Keratinocyte (primary cell): ENCODE measurements around the gene CIBAR2. TPM values are rescaled to one million over a fixed set of nuclear protein-coding genes. Genes with fewer than 3 reads are reported as not detected.

Source experiments
- DNase-seq: peaks from one replicate; pipeline ENCODE4 v3.0.0-alpha.2; 2011; ENCODE audit warnings: low read depth, missing footprints, low spot score
- FAIRE-seq: peaks from 2 replicates; lab custom pipeline; 2011; peaks lifted over from hg19 to GRCh38; lab: Jason Lieb, UNC
- H2AFZ ChIP-seq: 2 replicates; pipeline ENCODE4 v1.6.0; 2012; ENCODE audit warnings: low read length, control low read depth, inconsistent platforms; ENCODE audit not compliant: control insufficient read depth
- H3K27ac ChIP-seq: 2 replicates; pipeline ENCODE4 v1.5.1; 2011; ENCODE audit warnings: low read length; ENCODE audit not compliant: control insufficient read depth, insufficient read depth
- H3K27me3 ChIP-seq: 3 replicates; pipeline ENCODE4 v1.6.0; 2011; ENCODE audit warnings: low read length; ENCODE audit not compliant: control insufficient read depth, insufficient read depth; ENCODE audit errors: extremely low read depth
- H3K36me3 ChIP-seq, 2 experiments: 2 replicates in 1 of 2; 3 replicates in 1 of 2; pipeline ENCODE4 v1.5.1; 2011; ENCODE audit warnings: low read length in 2 of 2, mild to moderate bottlenecking in 1 of 2; ENCODE audit not compliant: control insufficient read depth in 2 of 2, insufficient read depth in 2 of 2; ENCODE audit errors: extremely low read depth in 1 of 2
- H3K4me1 ChIP-seq: 3 replicates; pipeline ENCODE4 v1.5.1; 2011; ENCODE audit warnings: low read length; ENCODE audit not compliant: control insufficient read depth, insufficient read depth; ENCODE audit errors: extremely low read depth
- H3K4me2 ChIP-seq: 3 replicates; pipeline ENCODE4 v1.6.0; 2011; ENCODE audit warnings: low read depth, low read length; ENCODE audit not compliant: control insufficient read depth, insufficient read depth; ENCODE audit errors: extremely low read depth
- H3K4me3 ChIP-seq, 3 experiments: fragments of 200-600 bp in 1 of 3; sonication (generic) in 1 of 3; 2 replicates in 2 of 3; 3 replicates in 1 of 3; pipeline ENCODE4 v1.5.1; 2011 to 2016; ENCODE audit warnings: low read length in 3 of 3, mild to moderate bottlenecking in 3 of 3, control low read depth in 2 of 3, inconsistent platforms in 1 of 3, low read depth in 1 of 3, mixed read lengths in 1 of 3, mixed run types in 1 of 3, moderate library complexity in 1 of 3; ENCODE audit not compliant: control insufficient read depth in 2 of 3, insufficient read depth in 2 of 3; ENCODE audit errors: extremely low read depth in 1 of 3
- H3K79me2 ChIP-seq: 2 replicates; pipeline ENCODE4 v1.6.0; 2012; ENCODE audit warnings: low read length; ENCODE audit not compliant: control insufficient read depth, insufficient read depth
- H3K9ac ChIP-seq: 3 replicates; pipeline ENCODE4 v1.6.0; 2011; ENCODE audit warnings: low read length; ENCODE audit not compliant: control insufficient read depth, insufficient read depth; ENCODE audit errors: extremely low read depth
- H3K9me1 ChIP-seq: 3 replicates; pipeline ENCODE4 v1.6.0; 2011; ENCODE audit warnings: low read length; ENCODE audit not compliant: control insufficient read depth, insufficient read depth; ENCODE audit errors: extremely low read depth
- H3K9me3 ChIP-seq: 2 replicates; pipeline ENCODE4 v1.5.1; 2012; ENCODE audit warnings: low read depth, low read length; ENCODE audit not compliant: control insufficient read depth
- H4K20me1 ChIP-seq: 3 replicates; pipeline ENCODE4 v1.6.0; 2011; ENCODE audit warnings: low read length; ENCODE audit not compliant: control insufficient read depth, insufficient read depth; ENCODE audit errors: extremely low read depth
- CTCF ChIP-seq, 3 experiments: IDR thresholded peaks in 1 of 3; conservative IDR thresholded peaks in 1 of 3; optimal IDR thresholded peaks in 1 of 3; 2 replicates in 2 of 3; 3 replicates in 1 of 3; pipeline versions ENCODE3 to v1.5.1; 2011; ENCODE audit warnings: low read length in 3 of 3, mild to moderate bottlenecking in 3 of 3, moderate library complexity in 2 of 3, control low read depth in 1 of 3, inconsistent platforms in 1 of 3; ENCODE audit not compliant: insufficient read depth in 2 of 3; ENCODE audit errors: extremely low read depth in 1 of 3
- EZH2 ChIP-seq: IDR thresholded peaks from one replicate; pipeline ENCODE4 v1.6.1; 2012; ENCODE audit warnings: inconsistent platforms, mild to moderate bottlenecking, low read length, moderate library complexity
- dilution Hi-C: fragments of 300-500 bp; cut with MboI; formaldehyde crosslinking; loops from one replicate; pipeline ENCODE4 v1.7.0; 2020; ENCODE audit warnings: low sequenced_read_pairs; ENCODE audit not compliant: extremely low pct_ligation_motif_present
- polyA plus RNA-seq, 5 experiments: library from polyadenylated mRNA; depleted of rRNA in 3 of 5; stranded (reverse) in 3 of 5; stranded (forward) in 1 of 5; unstranded in 1 of 5; fragments of >200 nt; gene quantifications; 1 replicate in 1 of 5; 2 replicates in 3 of 5; 3 replicates in 1 of 5; pipeline versions ENCODE4 v1.2.1 to v1.2.3, GENCODE V29; 2011 to 2012; ENCODE audit warnings: missing spikeins in 2 of 5, low read depth in 1 of 5, low replicate concordance in 1 of 5

The CIBAR2 gene
- polyA plus RNA-seq, 1 donor (not counting 4 experiments of a cell fraction or from before 2014, with no cell fraction given): not detected

GRCh38 chr16:85134076-85134788 is 22.0 kb upstream of the CIBAR2 start:
- H3K36me3 ChIP-seq: no peaks in the 10 kb centered on the region
- no peak overlapping the region for H2AFZ ChIP-seq
- no peak overlapping the region for H3K4me2 ChIP-seq
- no peaks in the 10 kb centered on the region for H3K9me3 ChIP-seq
- H3K4me1 ChIP-seq: peaks cover 3% of the 10 kb centered on the region
- no peaks in the 10 kb centered on the region for H4K20me1 ChIP-seq
- no peak overlapping the region for H3K27ac ChIP-seq
- no peaks in the 10 kb centered on the region for H3K79me2 ChIP-seq
- H3K27me3 ChIP-seq: peaks cover 20% of the 10 kb centered on the region
- no peaks in the 10 kb centered on the region for H3K9me1 ChIP-seq
- no peak overlapping the region for H3K9ac ChIP-seq
- DNase-seq (no peak), FAIRE-seq (no peak)
- H3K4me3 ChIP-seq: no peak overlapping the region
- TF ChIP-seq CTCF (optimal IDR thresholded peaks at IDR 0.05 in 1 of 3, IDR thresholded peaks at IDR 0.05 in 1 of 3, conservative IDR thresholded peaks at IDR 0.05 in 1 of 3; ENCODE audit: extremely low read depth in 1 of 3, insufficient read depth in 2 of 3, low read length in 3 of 3): no peak
- no peak for TF ChIP-seq EZH2
- dilution Hi-C loops: no loop called here

GRCh38 chr16:85133290-85133599 is 21.0 kb upstream of the CIBAR2 start:
- Histone ChIP-seq H3K9ac (no peak overlapping the region), H3K27me3 (peaks cover 19% of the 10 kb centered on the region), H2AFZ (no peak overlapping the region), H3K4me1 (peaks cover 3% of the 10 kb centered on the region), H3K9me1 (no peaks in the 10 kb centered on the region), H4K20me1 (no peaks in the 10 kb centered on the region), H3K9me3 (no peaks in the 10 kb centered on the region), H3K4me2 (no peak overlapping the region), H3K4me3 (no peak overlapping the region), H3K79me2 (no peaks in the 10 kb centered on the region), H3K27ac (no peak overlapping the region), H3K36me3 (no peaks in the 10 kb centered on the region)
- no peak for TF ChIP-seq CTCF (optimal IDR thresholded peaks at IDR 0.05 in 1 of 3, IDR thresholded peaks at IDR 0.05 in 1 of 3, conservative IDR thresholded peaks at IDR 0.05 in 1 of 3; ENCODE audit: extremely low read depth in 1 of 3, insufficient read depth in 2 of 3, low read length in 3 of 3)
- no peak for TF ChIP-seq EZH2
- DNase-seq: no peak
- FAIRE-seq: no peak
- dilution Hi-C loops: no loop called here
